ACC112 (cell line): ENCODE data around the gene PIH1D1.

Experiments used
- H2AFZ ChIP-seq: fragments of 200-600 bp; sonication (generic); one replicate; pipeline ENCODE4 v1.6.0; 2017; ENCODE audit warnings: antibody characterized with exemption, low read length; ENCODE audit not compliant: unreplicated experiment
- H3K27ac ChIP-seq: fragments of 200-600 bp; sonication (generic); 2 replicates; pipeline ENCODE4 v1.5.1; 2014; ENCODE audit warnings: low read depth, mild to moderate bottlenecking, antibody characterized with exemption, low read length, moderate library complexity
- H3K27me3 ChIP-seq: fragments of 200-600 bp; sonication (generic); 2 replicates; pipeline ENCODE4 v1.6.1; 2014; ENCODE audit warnings: mild to moderate bottlenecking, antibody characterized with exemption, low read length, moderate library complexity, mixed read lengths; ENCODE audit not compliant: insufficient read depth
- H3K36me3 ChIP-seq: fragments of 200-600 bp; sonication (generic); 2 replicates; pipeline ENCODE4 v1.6.1; 2016; ENCODE audit warnings: mild to moderate bottlenecking, antibody characterized with exemption, low read length, moderate library complexity, mixed read lengths; ENCODE audit not compliant: insufficient read depth
- H3K4me1 ChIP-seq: fragments of 200-600 bp; sonication (generic); one replicate; pipeline ENCODE4 v1.6.1; 2016; ENCODE audit warnings: low read length, mixed read lengths; ENCODE audit not compliant: insufficient read depth, unreplicated experiment, control insufficient read depth
- H3K4me3 ChIP-seq: fragments of 200-600 bp; sonication (generic); 2 replicates; pipeline ENCODE4 v1.5.1; 2014; ENCODE audit warnings: mild to moderate bottlenecking, low read depth, low read length
- H3K79me2 ChIP-seq: fragments of 200-600 bp; sonication (generic); one replicate; pipeline ENCODE4 v1.6.0; 2016; ENCODE audit warnings: low read length; ENCODE audit not compliant: control insufficient read depth, unreplicated experiment, insufficient read depth

The PIH1D1 gene

GRCh38 chr19:49441210-49441959 lies 10.2 kb downstream of the PIH1D1 start, which contains the start of gene SLC17A7:
SLC17A7 (minus strand) TSS chr19:49441527; CDS start chr19:49441379, 148 bp downstream.
- H3K27me3 ChIP-seq = peaks cover 45% of the 10 kb centered on the region
- no peaks in the 10 kb centered on the region for H3K4me1 ChIP-seq
- H3K4me3 ChIP-seq = peak within 1 kb of the TSS; percentile 84
- H3K79me2 ChIP-seq = no peaks in the 10 kb centered on the region
- H3K36me3 ChIP-seq = no peaks in the 10 kb centered on the region
- no peak within 1 kb of the TSS for H3K27ac ChIP-seq
- H2AFZ ChIP-seq = peak within 1 kb of the TSS; percentile 33

GRCh38 chr19:49440439-49441209 lies 11.0 kb downstream of the PIH1D1 start:
- no peak overlapping the region for H2AFZ ChIP-seq
- no peaks in the 10 kb centered on the region for H3K36me3 ChIP-seq
- no peak overlapping the region for H3K27ac ChIP-seq
- no peaks in the 10 kb centered on the region for H3K79me2 ChIP-seq
- H3K4me1 ChIP-seq = no peaks in the 10 kb centered on the region
- peaks cover 45% of the 10 kb centered on the region for H3K27me3 ChIP-seq
- H3K4me3 ChIP-seq = no peak overlapping the region

- H3K36me3 ChIP-seq = no peaks in the 10 kb centered on the region
- peaks cover 45% of the 10 kb centered on the region for H3K27me3 ChIP-seq
- H3K27ac ChIP-seq = no peak overlapping the region
- H3K4me3 ChIP-seq = no peak overlapping the region
- H3K79me2 ChIP-seq = no peaks in the 10 kb centered on the region
- no peak overlapping the region for H2AFZ ChIP-seq
- H3K4me1 ChIP-seq = no peaks in the 10 kb centered on the region
Observed at GRCh38 chr19:49439836-49440235, 11.8 kb downstream of the PIH1D1 start.

GRCh38 chr19:49438261-49438660 lies 13.4 kb downstream of the PIH1D1 start:
- no peak overlapping the region for H3K4me3 ChIP-seq
- H3K27me3 ChIP-seq = peaks cover 45% of the 10 kb centered on the region
- no peaks in the 10 kb centered on the region for H3K4me1 ChIP-seq
- H2AFZ ChIP-seq = no peak overlapping the region
- no peak overlapping the region for H3K27ac ChIP-seq
- H3K36me3 ChIP-seq = no peaks in the 10 kb centered on the region
- H3K79me2 ChIP-seq = no peaks in the 10 kb centered on the region

- no peaks in the 10 kb centered on the region for H3K79me2 ChIP-seq
Observed at GRCh38 chr19:49437231-49437630, 14.4 kb downstream of the PIH1D1 start.

GRCh38 chr19:49436381-49437017 lies 15.1 kb downstream of the PIH1D1 start:
- Histone ChIP-seq H3K27me3 (peaks cover 37% of the 10 kb centered on the region), H3K79me2 (no peaks in the 10 kb centered on the region), H2AFZ (no peak overlapping the region), H3K4me1 (no peaks in the 10 kb centered on the region), H3K27ac (no peak overlapping the region), H3K4me3 (no peak overlapping the region), H3K36me3 (no peaks in the 10 kb centered on the region)

More at GRCh38 chr19:49437231-49437630, 14.4 kb downstream of the PIH1D1 start:
- no peak overlapping the region for H3K4me3 ChIP-seq
- H2AFZ ChIP-seq = no peak overlapping the region
- H3K36me3 ChIP-seq = no peaks in the 10 kb centered on the region
- H3K27me3 ChIP-seq = peaks cover 44% of the 10 kb centered on the region
- no peaks in the 10 kb centered on the region for H3K4me1 ChIP-seq
- H3K27ac ChIP-seq = no peak overlapping the region

GRCh38 chr19:49435670-49436069 lies 15.9 kb downstream of the PIH1D1 start:
- H3K27me3 ChIP-seq = peaks cover 31% of the 10 kb centered on the region
- H3K36me3 ChIP-seq = no peaks in the 10 kb centered on the region
- H3K79me2 ChIP-seq = no peaks in the 10 kb centered on the region
- H2AFZ ChIP-seq = no peak overlapping the region
- H3K27ac ChIP-seq = no peak overlapping the region
- H3K4me1 ChIP-seq = no peaks in the 10 kb centered on the region
- no peak overlapping the region for H3K4me3 ChIP-seq

GRCh38 chr19:49434907-49435583 lies 16.6 kb downstream of the PIH1D1 start:
- Histone ChIP-seq H3K4me3 (no peak overlapping the region), H3K27me3 (peaks cover 27% of the 10 kb centered on the region), H2AFZ (no peak overlapping the region), H3K36me3 (no peaks in the 10 kb centered on the region), H3K27ac (no peak overlapping the region), H3K79me2 (no peaks in the 10 kb centered on the region), H3K4me1 (no peaks in the 10 kb centered on the region)

GRCh38 chr19:49433240-49433901 lies 18.2 kb downstream of the PIH1D1 start:
- Histone ChIP-seq H3K27me3 (peaks cover 23% of the 10 kb centered on the region), H3K36me3 (no peaks in the 10 kb centered on the region), H3K79me2 (no peaks in the 10 kb centered on the region), H2AFZ (no peak overlapping the region), H3K4me3 (no peak overlapping the region), H3K4me1 (no peaks in the 10 kb centered on the region), H3K27ac (no peak overlapping the region)
